ENCODE results near the gene NEK5. TPM values are rescaled to one million over a fixed set of nuclear protein-coding genes. Genes with fewer than 3 reads are reported as not detected.

The NEK5 gene
- total and polyA plus RNA-seq, 2 experiments from 2014 or later: 0.73 to 1.3 TPM

DNA sequence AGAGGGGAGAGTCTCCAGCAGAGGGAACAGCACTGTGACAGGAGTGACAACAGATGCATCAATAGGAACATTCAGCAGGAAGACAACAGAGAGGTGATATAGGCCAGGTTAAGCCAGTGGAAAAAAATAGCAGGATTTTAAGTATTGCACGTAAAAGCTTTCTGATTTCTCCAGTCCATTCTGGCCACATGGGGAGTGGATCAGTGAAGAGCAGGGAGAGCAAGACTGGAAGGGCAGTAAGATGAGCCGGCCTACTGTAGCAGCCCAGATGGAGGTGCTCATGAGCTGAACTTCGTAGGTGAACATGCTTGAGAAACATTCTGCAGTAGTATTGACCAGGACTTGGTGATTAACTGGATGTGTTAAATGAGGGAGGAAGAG lies 102.6 kb downstream of the NEK5 start:
- Histone ChIP-seq H3K4me3 (no peak overlapping the region), H3K79me2 (replicated peaks; ENCODE audit: insufficient read depth) (peaks cover 29% of the 10 kb centered on the region), H3K4me1 (ENCODE audit: insufficient read depth) (no peaks in the 10 kb centered on the region), H4K20me1 (replicated peaks; ENCODE audit: insufficient read depth) (peaks cover 5% of the 10 kb centered on the region; the same call in 1 of the 2 replicates), H2AFZ (no peak overlapping the region), H3F3A (replicated peaks; ENCODE audit: low read depth) (no peaks in the 10 kb centered on the region), H3K9me2 (ENCODE audit: insufficient read depth) (no peaks in the 10 kb centered on the region), H3K4me2 (no peak overlapping the region), H3K27me3 (ENCODE audit: insufficient read depth) (no peaks in the 10 kb centered on the region), H3K36me3 (ENCODE audit: insufficient read depth) (peaks cover 32% of the 10 kb centered on the region; the same call in 1 of the 2 replicates), H3K27ac (ENCODE audit: low read depth) (no peak overlapping the region)
- H3K36me3 Mint-ChIP-seq (ENCODE audit: low read depth): peaks cover 85% of the 10 kb centered on the region
- H3K27ac Mint-ChIP-seq: no peak overlapping the region; the same call in 1 of the 2 replicates
- ATAC-seq (peak; percentile 90), DNase-seq (ENCODE audit: low spot score) (peak; percentile 55)
- no peak overlapping the region for H3K4me3 Mint-ChIP-seq
- peaks cover 36% of the 10 kb centered on the region; the same call in 2 of the 3 replicates for H3K9me3 Mint-ChIP-seq
- H3K4me1 Mint-ChIP-seq: no peaks in the 10 kb centered on the region
- peaks cover 7% of the 10 kb centered on the region for H3K27me3 Mint-ChIP-seq (ENCODE audit: insufficient read depth, low read depth, poor library complexity)
- no peak for TF ChIP-seq ZNF114 (CRISPR knock-in tag; IDR thresholded peaks at IDR 0.05)
- TF ChIP-seq, protein P1, sequence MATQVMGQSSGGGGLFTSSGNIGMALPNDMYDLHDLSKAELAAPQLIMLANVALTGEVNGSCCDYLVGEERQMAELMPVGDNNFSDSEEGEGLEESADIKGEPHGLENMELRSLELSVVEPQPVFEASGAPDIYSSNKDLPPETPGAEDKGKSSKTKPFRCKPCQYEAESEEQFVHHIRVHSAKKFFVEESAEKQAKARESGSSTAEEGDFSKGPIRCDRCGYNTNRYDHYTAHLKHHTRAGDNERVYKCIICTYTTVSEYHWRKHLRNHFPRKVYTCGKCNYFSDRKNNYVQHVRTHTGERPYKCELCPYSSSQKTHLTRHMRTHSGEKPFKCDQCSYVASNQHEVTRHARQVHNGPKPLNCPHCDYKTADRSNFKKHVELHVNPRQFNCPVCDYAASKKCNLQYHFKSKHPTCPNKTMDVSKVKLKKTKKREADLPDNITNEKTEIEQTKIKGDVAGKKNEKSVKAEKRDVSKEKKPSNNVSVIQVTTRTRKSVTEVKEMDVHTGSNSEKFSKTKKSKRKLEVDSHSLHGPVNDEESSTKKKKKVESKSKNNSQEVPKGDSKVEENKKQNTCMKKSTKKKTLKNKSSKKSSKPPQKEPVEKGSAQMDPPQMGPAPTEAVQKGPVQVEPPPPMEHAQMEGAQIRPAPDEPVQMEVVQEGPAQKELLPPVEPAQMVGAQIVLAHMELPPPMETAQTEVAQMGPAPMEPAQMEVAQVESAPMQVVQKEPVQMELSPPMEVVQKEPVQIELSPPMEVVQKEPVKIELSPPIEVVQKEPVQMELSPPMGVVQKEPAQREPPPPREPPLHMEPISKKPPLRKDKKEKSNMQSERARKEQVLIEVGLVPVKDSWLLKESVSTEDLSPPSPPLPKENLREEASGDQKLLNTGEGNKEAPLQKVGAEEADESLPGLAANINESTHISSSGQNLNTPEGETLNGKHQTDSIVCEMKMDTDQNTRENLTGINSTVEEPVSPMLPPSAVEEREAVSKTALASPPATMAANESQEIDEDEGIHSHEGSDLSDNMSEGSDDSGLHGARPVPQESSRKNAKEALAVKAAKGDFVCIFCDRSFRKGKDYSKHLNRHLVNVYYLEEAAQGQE (IDR thresholded peaks at IDR 0.05; ENCODE audit: unreplicated experiment): no peak
- TF ChIP-seq, protein P2, sequence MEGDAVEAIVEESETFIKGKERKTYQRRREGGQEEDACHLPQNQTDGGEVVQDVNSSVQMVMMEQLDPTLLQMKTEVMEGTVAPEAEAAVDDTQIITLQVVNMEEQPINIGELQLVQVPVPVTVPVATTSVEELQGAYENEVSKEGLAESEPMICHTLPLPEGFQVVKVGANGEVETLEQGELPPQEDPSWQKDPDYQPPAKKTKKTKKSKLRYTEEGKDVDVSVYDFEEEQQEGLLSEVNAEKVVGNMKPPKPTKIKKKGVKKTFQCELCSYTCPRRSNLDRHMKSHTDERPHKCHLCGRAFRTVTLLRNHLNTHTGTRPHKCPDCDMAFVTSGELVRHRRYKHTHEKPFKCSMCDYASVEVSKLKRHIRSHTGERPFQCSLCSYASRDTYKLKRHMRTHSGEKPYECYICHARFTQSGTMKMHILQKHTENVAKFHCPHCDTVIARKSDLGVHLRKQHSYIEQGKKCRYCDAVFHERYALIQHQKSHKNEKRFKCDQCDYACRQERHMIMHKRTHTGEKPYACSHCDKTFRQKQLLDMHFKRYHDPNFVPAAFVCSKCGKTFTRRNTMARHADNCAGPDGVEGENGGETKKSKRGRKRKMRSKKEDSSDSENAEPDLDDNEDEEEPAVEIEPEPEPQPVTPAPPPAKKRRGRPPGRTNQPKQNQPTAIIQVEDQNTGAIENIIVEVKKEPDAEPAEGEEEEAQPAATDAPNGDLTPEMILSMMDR (conservative IDR thresholded peaks at IDR 0.05; ENCODE audit: low read depth in 2 of 2): peak; percentile 42 to 52

DNA sequence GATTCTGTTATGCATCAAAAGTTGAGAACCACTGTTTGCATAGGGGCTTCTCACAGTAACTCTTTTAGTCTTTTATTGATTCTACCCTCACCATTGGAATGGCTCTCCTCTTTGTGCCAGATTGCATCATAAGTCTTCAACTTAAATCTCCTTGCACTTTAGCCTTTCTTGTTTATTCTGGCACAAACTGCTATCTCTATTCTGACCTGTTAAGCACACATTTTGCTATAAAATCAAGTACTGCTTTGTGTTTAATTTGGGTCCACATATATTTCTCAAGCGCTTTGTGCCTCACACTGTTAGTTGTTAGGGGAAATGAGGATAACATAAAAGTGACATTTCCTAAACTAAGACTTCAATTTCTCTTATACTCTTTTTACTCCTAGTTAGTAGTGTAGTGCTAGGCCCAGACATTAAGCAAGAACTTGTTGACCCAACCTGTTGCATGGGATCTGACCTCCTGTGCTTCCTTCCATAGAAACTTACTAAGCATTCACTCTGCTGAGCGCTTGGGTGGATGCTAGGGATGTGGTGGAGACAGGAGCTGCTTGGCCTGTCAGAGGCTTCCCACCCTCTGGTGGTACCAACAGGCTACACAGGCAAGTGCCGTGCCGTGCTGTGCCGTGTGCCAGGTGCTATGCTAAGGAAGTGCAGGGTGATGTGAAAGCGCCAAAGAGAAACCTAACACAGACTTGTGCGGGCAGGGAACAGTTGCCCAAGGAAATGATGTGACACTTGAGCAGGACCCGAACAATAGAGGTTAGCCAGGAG lies 103.2 kb downstream of the NEK5 start:
- ATAC-seq (peak; percentile 91), DNase-seq (ENCODE audit: low spot score) (peak; percentile 34)
- peaks cover 33% of the 10 kb centered on the region; the same call in 2 of the 3 replicates for H3K9me3 Mint-ChIP-seq
- H3K27ac Mint-ChIP-seq: no peak overlapping the region
- Histone ChIP-seq H3K79me2 (replicated peaks; ENCODE audit: insufficient read depth) (peaks cover 29% of the 10 kb centered on the region), H2AFZ (no peak overlapping the region), H3K36me3 (ENCODE audit: insufficient read depth) (peaks cover 38% of the 10 kb centered on the region), H3K4me1 (ENCODE audit: insufficient read depth) (no peaks in the 10 kb centered on the region), H3K27ac (ENCODE audit: low read depth) (no peak overlapping the region), H3K4me3 (no peak overlapping the region), H4K20me1 (replicated peaks; ENCODE audit: insufficient read depth) (peaks cover 5% of the 10 kb centered on the region; the same call in 1 of the 2 replicates), H3F3A (replicated peaks; ENCODE audit: low read depth) (no peaks in the 10 kb centered on the region), H3K27me3 (ENCODE audit: insufficient read depth) (no peaks in the 10 kb centered on the region), H3K4me2 (no peak overlapping the region), H3K9me2 (ENCODE audit: insufficient read depth) (no peaks in the 10 kb centered on the region)
- TF ChIP-seq ZNF331 (CRISPR knock-in tag; IDR thresholded peaks at IDR 0.05; ENCODE audit: low read depth) (no peak), NANOG (IDR thresholded peaks at IDR 0.05; ENCODE audit: borderline replicate concordance) (no peak), JUNB (IDR thresholded peaks at IDR 0.05; ENCODE audit: unreplicated experiment) (no peak)
- TF ChIP-seq, protein P2 (conservative IDR thresholded peaks at IDR 0.05; ENCODE audit: low read depth in 2 of 2): peak in 1 of 2 experiments; percentile 9; a peak in 1 of 4 replicates
- no peak overlapping the region for H3K4me3 Mint-ChIP-seq
- H3K36me3 Mint-ChIP-seq (ENCODE audit: low read depth): peaks cover 88% of the 10 kb centered on the region
- no peaks in the 10 kb centered on the region for H3K4me1 Mint-ChIP-seq
- H3K27me3 Mint-ChIP-seq (ENCODE audit: insufficient read depth, low read depth, poor library complexity): peaks cover 7% of the 10 kb centered on the region

All from GM23338 (cell line).